HepG2 (cell line): Measurements from ENCODE around the gene NUDT3. TPM values are rescaled to one million over a fixed set of nuclear protein-coding genes. Genes with fewer than 3 reads are reported as not detected.

Source experiments
- AHDC1 ChIP-seq: sonication (generic); formaldehyde crosslinking; IDR thresholded peaks from 2 replicates; pipeline ENCODE4 v1.5.1; 2020; ENCODE audit warnings: mild to moderate bottlenecking, missing genetic modification reagents, borderline replicate concordance
- BRCA1 ChIP-seq: sonication (generic); formaldehyde crosslinking; IDR thresholded peaks from 2 replicates; pipeline ENCODE4 v1.4.0; 2020; ENCODE audit warnings: missing genetic modification reagents
- FOXO4 ChIP-seq: sonication (generic); formaldehyde crosslinking; conservative IDR thresholded peaks from 2 replicates; pipeline ENCODE4 v1.8.1; 2023; ENCODE audit warnings: missing genetic modification reagents
- GABPB1 ChIP-seq: IDR thresholded peaks from 2 replicates; pipeline ENCODE4 v1.6.1; 2016; ENCODE audit warnings: mild to moderate bottlenecking, missing genetic modification reagents, moderate library complexity, missing compliant biosample characterization
- HHEX ChIP-seq: IDR thresholded peaks from 2 replicates; pipeline ENCODE4 v1.6.1; 2016; ENCODE audit warnings: control low read depth
- KDM3A ChIP-seq: IDR thresholded peaks from 2 replicates; pipeline ENCODE4 v1.6.1; 2018; ENCODE audit warnings: low read depth, missing compliant biosample characterization
- KDM5A ChIP-seq: fragments of 200-600 bp; sonication (generic); IDR thresholded peaks from 2 replicates; pipeline ENCODE4 v1.7.0; 2018; ENCODE audit warnings: antibody characterized with exemption, mild to moderate bottlenecking, low read length, borderline replicate concordance
- LRRFIP1 ChIP-seq: sonication (generic); formaldehyde crosslinking; conservative IDR thresholded peaks from 2 replicates; pipeline ENCODE4 v1.4.0; 2020; ENCODE audit warnings: missing genetic modification reagents
- NBN ChIP-seq: fragments of 450-650 bp; conservative IDR thresholded peaks from 2 replicates; pipeline ENCODE4 v1.6.1; 2017
- RAD21 ChIP-seq: fragments of 450-650 bp; formaldehyde crosslinking; IDR thresholded peaks from 2 replicates; pipeline ENCODE4 v1.5.0; 2020; ENCODE audit warnings: mild to moderate bottlenecking
- SKI ChIP-seq: fragments of 450-650 bp; IDR thresholded peaks from one replicate; pipeline ENCODE4 v1.6.1; 2018; ENCODE audit warnings: mild to moderate bottlenecking; ENCODE audit not compliant: partially characterized antibody
- SP5 ChIP-seq: IDR thresholded peaks from 2 replicates; pipeline ENCODE4 v1.6.1; 2016; ENCODE audit warnings: low read depth, borderline replicate concordance
- ZBTB39 ChIP-seq: sonication (generic); formaldehyde crosslinking; IDR thresholded peaks from 2 replicates; pipeline ENCODE4 v1.5.0; 2020; ENCODE audit warnings: missing genetic modification reagents
- ZNF331 ChIP-seq: sonication (generic); formaldehyde crosslinking; IDR thresholded peaks from 2 replicates; pipeline ENCODE4 v1.4.0; 2020; ENCODE audit warnings: missing genetic modification reagents
- ZNF556 ChIP-seq: sonication (generic); formaldehyde crosslinking; IDR thresholded peaks from 2 replicates; pipeline ENCODE4 v1.4.0; 2020; ENCODE audit warnings: mild to moderate bottlenecking, missing genetic modification reagents, borderline replicate concordance
- ZNF768 ChIP-seq: sonication (generic); formaldehyde crosslinking; IDR thresholded peaks from 2 replicates; pipeline ENCODE4 v1.4.0; 2020; ENCODE audit warnings: missing genetic modification reagents
- ZNF792 ChIP-seq: IDR thresholded peaks from 2 replicates; pipeline ENCODE4 v1.6.1; 2016
- ZSCAN25 ChIP-seq: sonication (generic); formaldehyde crosslinking; IDR thresholded peaks from 2 replicates; pipeline ENCODE4 v1.8.0; 2022; ENCODE audit warnings: mild to moderate bottlenecking, missing genetic modification reagents
- polyA plus RNA-seq, 8 experiments: library from polyadenylated mRNA; depleted of rRNA in 3 of 8; stranded (reverse) in 7 of 8; unstranded in 1 of 8; fragments of >200 nt; fragmentation: Illumina TruSeq in 4 of 8; extraction: Trizol in 4 of 8; gene quantifications; 2 replicates each; pipeline versions ENCODE4 v1.2.1 to v1.2.3, GENCODE V29; 2011 to 2016; ENCODE audit warnings: low read depth in 4 of 8, missing spikeins in 1 of 8, mixed read lengths in 1 of 8; ENCODE audit not compliant: insufficient read depth in 1 of 8
- total RNA-seq, 5 experiments: library from RNA; depleted of rRNA; stranded (reverse); fragments of >200 nt; fragmentation: Illumina TruSeq; extraction: Trizol; gene quantifications; 2 replicates each; pipeline ENCODE4 v1.2.3, GENCODE V29; 2016; ENCODE audit warnings: low read depth in 1 of 5

The NUDT3 gene
- total and polyA plus RNA-seq, 2 of the 13 experiments (the other 11 are each of a cell fraction or from before 2014, with no cell fraction given) = 20.2 to 20.6 TPM

GRCh38 chr6:34236443-34237315, 155.8 kb downstream of the NUDT3 start, which contains the start of gene HMGA1 (continued):
- TF ChIP-seq FOXO4 (CRISPR knock-in tag) (no peak), LRRFIP1 (no peak), AHDC1 (CRISPR knock-in tag) (no peak), ZNF556 (CRISPR knock-in tag) (no peak), BRCA1 (CRISPR knock-in tag) (no peak; the same call in 1 of the 2 replicates), ZSCAN25 (CRISPR knock-in tag) (no peak), GABPB1 (CRISPR knock-in tag) (peak; percentile 64; the same call in 1 of the 2 replicates), HHEX (no peak), ZNF768 (CRISPR knock-in tag) (peak; percentile 43; the same call in 1 of the 2 replicates), ZBTB39 (CRISPR knock-in tag) (no peak), ZNF331 (CRISPR knock-in tag) (0 out of 2 replicates have a peak, but pooled peaks have one; percentile 16), ZNF792 (CRISPR knock-in tag) (0 out of 2 replicates have a peak, but pooled peaks have one; percentile 18), SP5 (CRISPR knock-in tag) (no peak), KDM5A (no peak), RAD21 (CRISPR knock-in tag) (no peak; the same call in 1 of the 2 replicates), SKI (no peak), NBN (no peak), KDM3A (CRISPR knock-in tag) (no peak; the same call in 1 of the 2 replicates)
